B cell (primary cell): ENCODE results near the gene IMP3.

ENCODE experiments used
- EZH2 ChIP-seq: IDR thresholded peaks from 2 replicates; pipeline ENCODE4 v1.6.1; 2012; ENCODE audit warnings: borderline replicate concordance, low read depth, mild to moderate bottlenecking, moderate library complexity, low read length; ENCODE audit not compliant: insufficient read depth, poor library complexity, severe bottlenecking
- TF ChIP-seq, protein P1 (sequence below): fragments of 200-600 bp; IDR thresholded peaks from one replicate; pipeline ENCODE4 v1.8.0; 2022; ENCODE audit warnings: antibody characterized with exemption, mild to moderate bottlenecking

DNA sequence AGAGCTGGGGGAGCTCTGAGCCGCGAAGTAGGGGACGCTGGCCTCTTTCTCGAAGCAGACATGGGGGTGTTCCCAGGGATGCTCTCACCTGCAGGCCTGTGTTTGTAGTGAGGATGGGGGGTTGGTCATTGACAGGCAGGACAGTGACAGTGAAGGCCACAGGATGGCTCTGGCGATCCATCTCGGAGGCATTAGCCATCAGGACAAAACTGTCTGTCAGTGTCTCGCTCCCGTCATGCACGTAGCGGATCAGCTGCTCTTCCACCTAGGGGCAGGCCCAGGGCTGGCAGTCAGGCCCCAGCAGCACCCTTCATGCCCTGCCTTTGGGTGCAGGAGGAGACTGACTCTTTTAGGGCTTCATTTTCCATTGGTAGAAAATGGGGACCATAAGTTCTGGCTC lies 44.6 kb upstream of the IMP3 start:
- TF ChIP-seq, protein P1, sequence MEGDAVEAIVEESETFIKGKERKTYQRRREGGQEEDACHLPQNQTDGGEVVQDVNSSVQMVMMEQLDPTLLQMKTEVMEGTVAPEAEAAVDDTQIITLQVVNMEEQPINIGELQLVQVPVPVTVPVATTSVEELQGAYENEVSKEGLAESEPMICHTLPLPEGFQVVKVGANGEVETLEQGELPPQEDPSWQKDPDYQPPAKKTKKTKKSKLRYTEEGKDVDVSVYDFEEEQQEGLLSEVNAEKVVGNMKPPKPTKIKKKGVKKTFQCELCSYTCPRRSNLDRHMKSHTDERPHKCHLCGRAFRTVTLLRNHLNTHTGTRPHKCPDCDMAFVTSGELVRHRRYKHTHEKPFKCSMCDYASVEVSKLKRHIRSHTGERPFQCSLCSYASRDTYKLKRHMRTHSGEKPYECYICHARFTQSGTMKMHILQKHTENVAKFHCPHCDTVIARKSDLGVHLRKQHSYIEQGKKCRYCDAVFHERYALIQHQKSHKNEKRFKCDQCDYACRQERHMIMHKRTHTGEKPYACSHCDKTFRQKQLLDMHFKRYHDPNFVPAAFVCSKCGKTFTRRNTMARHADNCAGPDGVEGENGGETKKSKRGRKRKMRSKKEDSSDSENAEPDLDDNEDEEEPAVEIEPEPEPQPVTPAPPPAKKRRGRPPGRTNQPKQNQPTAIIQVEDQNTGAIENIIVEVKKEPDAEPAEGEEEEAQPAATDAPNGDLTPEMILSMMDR: no peak
- TF ChIP-seq EZH2: no peak
